K562 (cell line): ENCODE measurements around the gene UQCRC1. TPM values are rescaled to one million over a fixed set of nuclear protein-coding genes. Genes with fewer than 3 reads are reported as not detected.

Experiments used
- ATAC-seq: fragments of 200-7000 bp; cut with Tn5 transposase; 3 replicates; pipeline ENCODE4 v1.9.1; 2020; ENCODE audit warnings: moderate library complexity
- BruUV-seq: library from RNA; stranded (reverse); fragments of 400-500 nt; replicated peaks from 2 replicates; lab custom pipeline; 2021; lab: Mats Ljungman, UMichigan
- CTCF ChIA-PET: fragments of 300-600 bp; formaldehyde crosslinking; extraction: SDS; loops from one replicate; lab custom pipeline; 2021; ENCODE audit warnings: low intra/inter-chr PET ratio; lab: Yijun Ruan, JAX
- POLR2A ChIA-PET: fragments of 300-600, 350-650 bp; sonication (Branson Sonifier 250); formaldehyde crosslinking; extraction: SDS; loops from one replicate; lab custom pipeline; 2021; ENCODE audit warnings: antibody characterized with exemption, inconsistent platforms; lab: Yijun Ruan, JAX
- DNase-seq, 4 experiments: peaks; one replicate each; pipeline versions ENCODE4 v3.0.0 to v3.0.0-alpha.2; 2011 to 2018; ENCODE audit warnings: low spot score in 3 of 4, mixed read lengths in 3 of 4; ENCODE audit errors: extremely low read depth in 1 of 4
- FAIRE-seq: peaks from 2 replicates; lab custom pipeline; 2011; peaks lifted over from hg19 to GRCh38; lab: Jason Lieb, UNC
- H2AFZ ChIP-seq: 2 replicates; pipeline ENCODE4 v1.6.0; 2011; ENCODE audit warnings: low read depth, low read length, control low read depth, inconsistent platforms
- H3K27ac ChIP-seq: fragments of 200-600 bp; 3 replicates; pipeline ENCODE4 v1.8.0; 2011; ENCODE audit warnings: low read depth, mild to moderate bottlenecking, control low read depth, inconsistent platforms, low read length, moderate library complexity, mixed read lengths; ENCODE audit errors: extremely low read depth
- H3K27me3 ChIP-seq, 2 experiments: fragments of 300-600 bp in 1 of 2; 2 replicates in 1 of 2; 3 replicates in 1 of 2; pipeline versions ENCODE4 v1.6.0 to v1.8.0; 2011; ENCODE audit warnings: inconsistent platforms in 2 of 2, low read length in 2 of 2, mild to moderate bottlenecking in 1 of 2, mixed read lengths in 1 of 2, moderate library complexity in 1 of 2; ENCODE audit not compliant: control insufficient read depth in 2 of 2, insufficient read depth in 2 of 2
- H3K36me3 ChIP-seq: fragments of 300-600 bp; 3 replicates; pipeline ENCODE4 v1.8.0; 2011; ENCODE audit warnings: mild to moderate bottlenecking, low read length, inconsistent platforms; ENCODE audit not compliant: control insufficient read depth, insufficient read depth
- H3K4me1 ChIP-seq, 2 experiments: fragments of 200-600 bp in 1 of 2; replicated peaks in 1 of 2; 2 replicates in 1 of 2; 3 replicates in 1 of 2; pipeline versions ENCODE4 v1.5.1 to v1.8.0; 2011; ENCODE audit warnings: inconsistent platforms in 2 of 2, low read length in 2 of 2, mild to moderate bottlenecking in 1 of 2, mixed read lengths in 1 of 2, moderate library complexity in 1 of 2; ENCODE audit not compliant: control insufficient read depth in 2 of 2, insufficient read depth in 2 of 2
- H3K4me2 ChIP-seq: 2 replicates; pipeline ENCODE4 v1.6.1; 2011; ENCODE audit warnings: low read length, control low read depth, inconsistent platforms, mixed read lengths; ENCODE audit not compliant: insufficient read depth
- H3K4me3 ChIP-seq: fragments of 200-600 bp; sonication (generic), shearing (Covaris generic); 2 replicates; pipeline ENCODE4 v1.5.1; 2016; ENCODE audit warnings: control low read depth, inconsistent platforms
- H3K79me2 ChIP-seq: fragments of 200-600 bp; 3 replicates; pipeline ENCODE4 v1.8.0; 2011; ENCODE audit warnings: low read length, inconsistent platforms; ENCODE audit not compliant: control insufficient read depth, insufficient read depth
- H3K9ac ChIP-seq, 2 experiments: 2 replicates each; pipeline versions ENCODE4 v1.6.0 to v1.6.1; 2011; ENCODE audit warnings: low read depth in 2 of 2, low read length in 2 of 2, control low read depth in 1 of 2, inconsistent platforms in 1 of 2, mild to moderate bottlenecking in 1 of 2, mixed read lengths in 1 of 2; ENCODE audit not compliant: insufficient read depth in 1 of 2
- H3K9me1 ChIP-seq: one replicate; pipeline ENCODE4 v1.6.0; 2011; ENCODE audit warnings: inconsistent platforms, mild to moderate bottlenecking, low read length, moderate library complexity; ENCODE audit not compliant: control insufficient read depth, insufficient read depth
- H3K9me3 ChIP-seq: replicated peaks from 2 replicates; pipeline ENCODE4 v1.5.1; 2011; ENCODE audit warnings: low read depth, low read length, inconsistent platforms; ENCODE audit not compliant: control insufficient read depth, insufficient read depth
- H4K20me1 ChIP-seq: replicated peaks from 2 replicates; pipeline ENCODE4 v1.6.1; 2011; ENCODE audit warnings: low read length, inconsistent platforms, mixed read lengths; ENCODE audit not compliant: control insufficient read depth, insufficient read depth
- CBX3 ChIP-seq, 2 experiments: IDR thresholded peaks; 1 replicate in 1 of 2; 2 replicates in 1 of 2; pipeline ENCODE4 v1.6.1; 2012; ENCODE audit warnings: inconsistent platforms in 2 of 2, low read length in 2 of 2, borderline replicate concordance in 1 of 2, control low read depth in 1 of 2
- MXI1 ChIP-seq: IDR thresholded peaks from 2 replicates; pipeline ENCODE4 v1.6.1; 2011; ENCODE audit warnings: low read depth, mild to moderate bottlenecking, improper control_type of control experiment, low read length
- NUFIP1 ChIP-seq: fragments of 450-650 bp; IDR thresholded peaks from 2 replicates; pipeline ENCODE4 v1.6.1; 2018; ENCODE audit not compliant: partially characterized antibody
- POLR2G ChIP-seq: fragments of 200-400 bp; formaldehyde crosslinking; IDR thresholded peaks from 2 replicates; pipeline ENCODE4 v1.6.1; 2017; ENCODE audit warnings: low read depth, mild to moderate bottlenecking, antibody characterized with exemption, low read length, moderate library complexity
- SUPT5H ChIP-seq: fragments of 450-650 bp; IDR thresholded peaks from 2 replicates; pipeline ENCODE4 v1.6.1; 2016
- TGIF2 ChIP-seq: sonication (generic); formaldehyde crosslinking; IDR thresholded peaks from 2 replicates; pipeline ENCODE4 v1.8.1; 2022; ENCODE audit warnings: mild to moderate bottlenecking, missing genetic modification reagents, moderate library complexity
- YY1 ChIP-seq, 3 experiments: IDR thresholded peaks; 2 replicates each; pipeline ENCODE4 v1.6.1; 2011; ENCODE audit warnings: low read length in 2 of 3, mild to moderate bottlenecking in 2 of 3, moderate library complexity in 2 of 3, borderline replicate concordance in 1 of 3, control low read depth in 1 of 3, low read depth in 1 of 3; ENCODE audit not compliant: insufficient read depth in 3 of 3, insufficient replicate concordance in 2 of 3, control insufficient read depth in 1 of 3, insufficient read length in 1 of 3; ENCODE audit errors: extremely low read depth in 1 of 3
- ZBED1 ChIP-seq: IDR thresholded peaks from 2 replicates; pipeline ENCODE4 v1.6.1; 2014
- ZNF134 ChIP-seq: fragments of 250-450 bp; sonication (Bioruptor Pico); conservative IDR thresholded peaks from 2 replicates; pipeline ENCODE4 v1.4.0; 2020
- ZNF668 ChIP-seq: fragments of 250-450 bp; sonication (Bioruptor Pico); IDR thresholded peaks from 2 replicates; pipeline ENCODE4 v1.8.0; 2022; ENCODE audit warnings: mild to moderate bottlenecking, inconsistent platforms
- ZSCAN32 ChIP-seq: fragments of 450-650 bp; formaldehyde crosslinking; IDR thresholded peaks from 2 replicates; pipeline ENCODE4 v1.4.0; 2020; ENCODE audit warnings: mild to moderate bottlenecking, moderate library complexity
- WGBS: fragments of 100-300 bp; shearing (Covaris generic); methylation state at CpG from one replicate; pipeline ENCODE4 v1.1.6; 2016; ENCODE audit warnings: low coverage, mixed read lengths; ENCODE audit not compliant: insufficient coverage; ENCODE audit errors: missing lambda C conversion rate; 5-methylcytosine and 5-hydroxymethylcytosine counted together
- in situ Hi-C: fragments of 300-500 bp; cut with MboI; formaldehyde crosslinking; loops from 4 replicates; pipeline ENCODE4 v1.15.0; 2018; ENCODE audit warnings: inconsistent platforms, mixed read lengths
- intact Hi-C: fragments of 100-400 bp; cut with micrococcal nuclease; formaldehyde crosslinking; loops from 2 replicates; pipeline ENCODE4 v1.14.2; 2022
- polyA plus RNA-seq, 8 experiments: library from polyadenylated mRNA; depleted of rRNA in 4 of 8; stranded (reverse) in 5 of 8; unstranded in 3 of 8; fragments of >200 nt; fragmentation: Nextera tagmentation in 2 of 8; fragmentation: Illumina TruSeq in 1 of 8; extraction: Ambion mirVana in 2 of 8; extraction: Trizol in 1 of 8; gene quantifications; 2 replicates each; pipeline versions ENCODE4 v1.2.1 to v1.2.3, GENCODE V29; 2011 to 2014; ENCODE audit warnings: inconsistent platforms in 1 of 8, missing spikeins in 1 of 8
- total RNA-seq, 7 experiments: library from RNA; depleted of rRNA in 6 of 7; stranded (reverse); fragments of >200 nt in 6 of 7; fragmentation: Illumina TruSeq in 2 of 7; extraction: Trizol in 2 of 7; gene quantifications; 2 replicates each; pipeline versions ENCODE4 v1.2.1 to v1.2.3, GENCODE V29; 2011 to 2021; ENCODE audit warnings: low replicate concordance in 1 of 7

UQCRC1 gene
- total and polyA plus RNA-seq, 9 of the 15 experiments (the other 6 are each of a cell fraction or from before 2014, with no cell fraction given) = 125 to 424 (median 268) TPM

- no peak overlapping the region for H3K4me2 ChIP-seq
- TF ChIP-seq YY1 (IDR thresholded peaks at IDR 0.05; ENCODE audit: borderline replicate concordance in 1 of 3, control insufficient read depth in 1 of 3, extremely low read depth in 1 of 3, insufficient read depth in 3 of 3, insufficient read length in 1 of 3, insufficient replicate concordance in 2 of 3, low read depth in 1 of 3, low read length in 2 of 3) = no peak
- TF ChIP-seq, all 486 proteins: peak for 0
- FAIRE-seq (no peak), DNase-seq (no peak), ATAC-seq (no peak)
- no TSS peak for BruUV-seq
- Histone ChIP-seq H4K20me1 (no peaks in the 10 kb centered on the region), H3K9ac (no peak overlapping the region; a peak in 1 of 4 replicates), H3K36me3 (no peaks in the 10 kb centered on the region), H3K4me1 (peaks cover 0 to 20% of the 10 kb centered on the region in 2 experiments; a peak in 2 of 5 replicates), H3K27ac (no peak overlapping the region), H3K9me1 (no peaks in the 10 kb centered on the region), H3K4me3 (no peak overlapping the region), H2AFZ (no peak overlapping the region), H3K27me3 (no peaks in the 10 kb centered on the region), H3K9me3 (no peaks in the 10 kb centered on the region), H3K79me2 (no peaks in the 10 kb centered on the region)
- 60% methylated on average over 8 of the region's 22 CpGs for WGBS
- POLR2A ChIA-PET = interaction anchor here (0.6 to 1.6 kb wide), 2 partner anchors 18 to 362 kb away, joined by 3 to 7 read pairs; partner anchors contain the start of genes CELSR3 and WDR6
- in situ Hi-C loops (no loop called here), intact Hi-C loops (no loop called here)
- CTCF ChIA-PET = no interaction called here
These were observed 35.7 kb upstream of the UQCRC1 start for GRCh38 chr3:48644898-48645760.

DNA sequence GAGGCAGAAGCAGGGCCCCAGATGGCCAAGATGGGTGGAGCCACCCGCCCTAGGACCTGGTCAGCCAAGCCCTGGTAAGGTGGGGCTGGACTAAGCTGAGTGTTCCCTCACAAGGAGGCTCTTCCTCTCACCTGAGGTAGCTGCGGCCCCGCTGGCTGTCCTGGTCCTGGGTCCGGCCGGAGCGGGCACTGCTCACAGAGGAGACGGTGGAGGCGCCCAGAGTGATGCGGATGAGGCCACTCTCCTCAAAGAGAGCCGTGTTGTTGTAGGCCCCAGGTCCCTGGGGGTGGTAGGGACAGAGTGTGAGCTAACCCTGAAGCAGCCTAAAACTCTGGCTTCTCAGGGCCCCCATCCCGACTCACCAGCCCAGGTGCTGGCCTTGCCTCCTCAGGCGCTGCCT lies 33.2 kb upstream of the UQCRC1 start:
- Histone ChIP-seq H4K20me1 (no peaks in the 10 kb centered on the region), H3K9me1 (no peaks in the 10 kb centered on the region), H2AFZ (no peak overlapping the region), H3K4me2 (no peak overlapping the region), H3K4me3 (no peak overlapping the region), H3K4me1 (peaks cover 0 to 21% of the 10 kb centered on the region in 2 experiments; a peak in 2 of 5 replicates), H3K36me3 (no peaks in the 10 kb centered on the region), H3K9ac (no peak overlapping the region), H3K27ac (no peak overlapping the region), H3K79me2 (no peaks in the 10 kb centered on the region), H3K9me3 (no peaks in the 10 kb centered on the region), H3K27me3 (no peaks in the 10 kb centered on the region)
- ATAC-seq (no peak), DNase-seq (no peak), FAIRE-seq (no peak)
- in situ Hi-C loops = no loop called here
- no TSS peak for BruUV-seq
- TF ChIP-seq NUFIP1 = no peak
- no peak for TF ChIP-seq ZSCAN32
- TF ChIP-seq ZNF668 (CRISPR knock-in tag) = no peak
- no peak for TF ChIP-seq ZNF134
- TF ChIP-seq MXI1 = no peak
- no peak for TF ChIP-seq POLR2G
- TF ChIP-seq TGIF2 (CRISPR knock-in tag) = no peak
- TF ChIP-seq ZBED1 = no peak
- no peak for TF ChIP-seq CBX3 (IDR thresholded peaks at IDR 0.05; ENCODE audit: borderline replicate concordance in 1 of 2, low read length in 2 of 2)
- TF ChIP-seq SUPT5H = no peak
- CTCF ChIA-PET = no interaction called here
- POLR2A ChIA-PET = no interaction called here
- intact Hi-C loops = no loop called here
- whole genome bisulfite sequencing = 62% methylated on average over 7 of the region's 12 CpGs
